Measurements from ENCODE around the gene DVL2. TPM values are rescaled to one million over a fixed set of nuclear protein-coding genes. Genes with fewer than 3 reads are reported as not detected.

The DVL2 gene
- total and polyA plus RNA-seq, 2 of the 13 experiments (the other 11 are each of a cell fraction or from before 2014, with no cell fraction given): 5.7 to 38.2 TPM

DNA sequence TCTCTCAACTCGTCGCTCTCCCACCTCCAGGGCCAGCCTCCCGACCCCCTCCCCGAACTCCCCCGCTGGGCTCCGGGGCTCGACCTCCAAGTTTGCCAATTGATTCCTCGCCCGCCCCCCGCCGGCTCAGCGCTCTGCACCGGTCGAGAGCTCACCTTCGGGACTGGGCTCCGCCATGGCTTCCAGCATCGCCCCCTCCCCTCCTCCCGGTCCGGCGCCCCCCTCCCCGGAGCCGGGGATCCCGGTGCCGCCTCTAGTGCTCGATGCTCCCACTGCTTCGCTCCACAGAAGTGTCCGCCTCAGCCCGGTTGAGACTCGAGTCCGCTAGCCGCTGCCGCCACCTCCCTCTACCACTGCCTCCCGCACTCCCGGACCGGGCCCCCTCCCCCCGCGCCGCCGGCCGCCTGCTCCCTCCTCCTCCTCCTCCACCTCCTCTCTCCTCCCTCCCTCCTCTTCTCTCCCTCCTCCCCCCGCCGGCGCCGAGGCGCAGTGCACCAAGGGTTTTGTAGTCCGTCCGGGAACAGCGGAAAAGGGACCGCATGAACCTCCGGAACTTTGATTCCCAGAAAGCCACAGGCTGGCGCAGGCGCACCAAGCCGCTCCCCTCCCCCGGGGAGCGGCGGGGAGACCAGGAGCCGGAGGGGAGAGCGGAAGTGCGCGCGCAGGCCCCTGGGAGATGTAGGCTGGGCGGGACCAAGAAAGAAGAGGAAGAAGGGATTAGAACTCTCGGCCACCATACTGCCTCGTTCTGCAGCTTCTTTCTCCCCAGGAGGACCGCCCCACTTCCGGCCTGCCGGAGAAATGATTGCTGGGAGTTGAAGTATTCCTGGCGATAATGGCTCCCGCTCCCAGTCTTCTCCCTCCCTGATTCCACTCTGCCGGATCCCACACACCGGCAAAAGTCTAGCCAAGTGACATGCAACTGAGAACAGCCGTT is 5.0 kb upstream of the DVL2 start, which contains the start of gene PHF23 (continued):
- TF ChIP-seq ZNF788 (CRISPR knock-in tag; IDR thresholded peaks at IDR 0.05; ENCODE audit: borderline replicate concordance) (peak; percentile 71; the same call in 1 of the 2 replicates), TCF7 (IDR thresholded peaks at IDR 0.05; ENCODE audit: low read depth) (no peak), PPARG (CRISPR knock-in tag; conservative IDR thresholded peaks at IDR 0.05) (no peak), KDM1A (CRISPR knock-in tag; IDR thresholded peaks at IDR 0.05) (no peak), GLI4 (CRISPR knock-in tag; IDR thresholded peaks at IDR 0.05; ENCODE audit: borderline replicate concordance) (0 out of 2 replicates have a peak, but pooled peaks have one; percentile 52), ZNF761 (CRISPR knock-in tag; conservative IDR thresholded peaks at IDR 0.05) (0 out of 2 replicates have a peak, but pooled peaks have one; percentile 32), YEATS4 (CRISPR knock-in tag; IDR thresholded peaks at IDR 0.05; ENCODE audit: borderline replicate concordance) (peak; percentile 24; the same call in 1 of the 2 replicates), EEA1 (CRISPR knock-in tag; IDR thresholded peaks at IDR 0.05; ENCODE audit: borderline replicate concordance) (0 out of 2 replicates have a peak, but pooled peaks have one; percentile 41), ZNF367 (CRISPR knock-in tag; IDR thresholded peaks at IDR 0.05; ENCODE audit: borderline replicate concordance) (no peak), ARID2 (CRISPR knock-in tag; IDR thresholded peaks at IDR 0.05; ENCODE audit: borderline replicate concordance) (peak; percentile 70; the same call in 1 of the 2 replicates), ZNF546 (CRISPR knock-in tag; conservative IDR thresholded peaks at IDR 0.05) (no peak), HMGXB4 (CRISPR knock-in tag; IDR thresholded peaks at IDR 0.05; ENCODE audit: borderline replicate concordance in 1 of 2, low read depth in 1 of 2) (peak; percentile 37 to 45; a peak in 2 of 4 replicates), ZSCAN29 (CRISPR knock-in tag; conservative IDR thresholded peaks at IDR 0.05) (peak; percentile 82; the same call in 1 of the 2 replicates), GFI1 (CRISPR knock-in tag; IDR thresholded peaks at IDR 0.05; ENCODE audit: borderline replicate concordance) (peak; percentile 63; the same call in 1 of the 2 replicates), ZNF891 (CRISPR knock-in tag; IDR thresholded peaks at IDR 0.05) (peak; percentile 90; the same call in 1 of the 2 replicates)
- TF ChIP-seq, protein P1, sequence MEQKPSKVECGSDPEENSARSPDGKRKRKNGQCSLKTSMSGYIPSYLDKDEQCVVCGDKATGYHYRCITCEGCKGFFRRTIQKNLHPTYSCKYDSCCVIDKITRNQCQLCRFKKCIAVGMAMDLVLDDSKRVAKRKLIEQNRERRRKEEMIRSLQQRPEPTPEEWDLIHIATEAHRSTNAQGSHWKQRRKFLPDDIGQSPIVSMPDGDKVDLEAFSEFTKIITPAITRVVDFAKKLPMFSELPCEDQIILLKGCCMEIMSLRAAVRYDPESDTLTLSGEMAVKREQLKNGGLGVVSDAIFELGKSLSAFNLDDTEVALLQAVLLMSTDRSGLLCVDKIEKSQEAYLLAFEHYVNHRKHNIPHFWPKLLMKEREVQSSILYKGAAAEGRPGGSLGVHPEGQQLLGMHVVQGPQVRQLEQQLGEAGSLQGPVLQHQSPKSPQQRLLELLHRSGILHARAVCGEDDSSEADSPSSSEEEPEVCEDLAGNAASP (CRISPR knock-in tag; IDR thresholded peaks at IDR 0.05; ENCODE audit: borderline replicate concordance): 0 out of 2 replicates have a peak, but pooled peaks have one; percentile 33
- TF ChIP-seq, protein P2, sequence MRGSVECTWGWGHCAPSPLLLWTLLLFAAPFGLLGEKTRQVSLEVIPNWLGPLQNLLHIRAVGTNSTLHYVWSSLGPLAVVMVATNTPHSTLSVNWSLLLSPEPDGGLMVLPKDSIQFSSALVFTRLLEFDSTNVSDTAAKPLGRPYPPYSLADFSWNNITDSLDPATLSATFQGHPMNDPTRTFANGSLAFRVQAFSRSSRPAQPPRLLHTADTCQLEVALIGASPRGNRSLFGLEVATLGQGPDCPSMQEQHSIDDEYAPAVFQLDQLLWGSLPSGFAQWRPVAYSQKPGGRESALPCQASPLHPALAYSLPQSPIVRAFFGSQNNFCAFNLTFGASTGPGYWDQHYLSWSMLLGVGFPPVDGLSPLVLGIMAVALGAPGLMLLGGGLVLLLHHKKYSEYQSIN (CRISPR knock-in tag; IDR thresholded peaks at IDR 0.05; ENCODE audit: borderline replicate concordance): no peak
- TF ChIP-seq, protein P3, sequence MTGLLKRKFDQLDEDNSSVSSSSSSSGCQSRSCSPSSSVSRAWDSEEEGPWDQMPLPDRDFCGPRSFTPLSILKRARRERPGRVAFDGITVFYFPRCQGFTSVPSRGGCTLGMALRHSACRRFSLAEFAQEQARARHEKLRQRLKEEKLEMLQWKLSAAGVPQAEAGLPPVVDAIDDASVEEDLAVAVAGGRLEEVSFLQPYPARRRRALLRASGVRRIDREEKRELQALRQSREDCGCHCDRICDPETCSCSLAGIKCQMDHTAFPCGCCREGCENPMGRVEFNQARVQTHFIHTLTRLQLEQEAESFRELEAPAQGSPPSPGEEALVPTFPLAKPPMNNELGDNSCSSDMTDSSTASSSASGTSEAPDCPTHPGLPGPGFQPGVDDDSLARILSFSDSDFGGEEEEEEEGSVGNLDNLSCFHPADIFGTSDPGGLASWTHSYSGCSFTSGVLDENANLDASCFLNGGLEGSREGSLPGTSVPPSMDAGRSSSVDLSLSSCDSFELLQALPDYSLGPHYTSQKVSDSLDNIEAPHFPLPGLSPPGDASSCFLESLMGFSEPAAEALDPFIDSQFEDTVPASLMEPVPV (CRISPR knock-in tag; IDR thresholded peaks at IDR 0.05): peak; percentile 67; the same call in 1 of the 2 replicates
- TF ChIP-seq, protein P4, sequence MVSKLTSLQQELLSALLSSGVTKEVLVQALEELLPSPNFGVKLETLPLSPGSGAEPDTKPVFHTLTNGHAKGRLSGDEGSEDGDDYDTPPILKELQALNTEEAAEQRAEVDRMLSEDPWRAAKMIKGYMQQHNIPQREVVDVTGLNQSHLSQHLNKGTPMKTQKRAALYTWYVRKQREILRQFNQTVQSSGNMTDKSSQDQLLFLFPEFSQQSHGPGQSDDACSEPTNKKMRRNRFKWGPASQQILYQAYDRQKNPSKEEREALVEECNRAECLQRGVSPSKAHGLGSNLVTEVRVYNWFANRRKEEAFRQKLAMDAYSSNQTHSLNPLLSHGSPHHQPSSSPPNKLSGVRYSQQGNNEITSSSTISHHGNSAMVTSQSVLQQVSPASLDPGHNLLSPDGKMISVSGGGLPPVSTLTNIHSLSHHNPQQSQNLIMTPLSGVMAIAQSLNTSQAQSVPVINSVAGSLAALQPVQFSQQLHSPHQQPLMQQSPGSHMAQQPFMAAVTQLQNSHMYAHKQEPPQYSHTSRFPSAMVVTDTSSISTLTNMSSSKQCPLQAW (CRISPR knock-in tag; IDR thresholded peaks at IDR 0.05): peak; percentile 66

Measured in HepG2 (cell line).